ENCODE measurements around the gene HADHA. TPM values are rescaled to one million over a fixed set of nuclear protein-coding genes. Genes with fewer than 3 reads are reported as not detected.

Gene HADHA
- total RNA-seq, 1 experiment from 2014 or later = 101 TPM

- H2AFZ ChIP-seq (ENCODE audit: low read depth, low read length, poor library complexity, severe bottlenecking) = no peak overlapping the region
- intact Hi-C loops (cut with micrococcal nuclease) = no loop called here
- H3K79me2 ChIP-seq (ENCODE audit: insufficient read depth, low read length) = no peaks in the 10 kb centered on the region
- H3K9me2 ChIP-seq (ENCODE audit: insufficient read depth) = no peaks in the 10 kb centered on the region
- POLR2A ChIA-PET = no interaction called here
- H3K9ac ChIP-seq (ENCODE audit: low read length) = no peak overlapping the region
- H3K9me3 ChIP-seq (ENCODE audit: control insufficient read depth in 1 of 2, insufficient read depth in 1 of 2, low read depth in 1 of 2, low read length in 2 of 2) = 0 out of 4 replicates have a peak, but pooled peaks cover 0 to 4% of the 10 kb centered on the region in 2 experiments
- H4K20me1 ChIP-seq (ENCODE audit: insufficient read depth) = no peaks in the 10 kb centered on the region
- H3K4me3 ChIP-seq (replicated peaks in 1 of 2; ENCODE audit: low read depth in 1 of 2, low read length in 2 of 2) = no peak overlapping the region
- H3K27ac ChIP-seq (ENCODE audit: low read depth, low read length) = no peak overlapping the region
- TF ChIP-seq EGR1 (IDR thresholded peaks at IDR 0.05; ENCODE audit: low read depth) (no peak), POLR2AphosphoS5 (IDR thresholded peaks at IDR 0.05; ENCODE audit: low read depth, low read length) (no peak), JUND (IDR thresholded peaks at IDR 0.05) (no peak), ATF3 (IDR thresholded peaks at IDR 0.05) (no peak), CEBPB (IDR thresholded peaks at IDR 0.05; ENCODE audit: low read depth) (no peak), SRF (IDR thresholded peaks at IDR 0.05; ENCODE audit: low read depth) (no peak), REST (IDR thresholded peaks at IDR 0.05; ENCODE audit: low read depth) (no peak), CTCF (IDR thresholded peaks at IDR 0.05 in 2 of 3, conservative IDR thresholded peaks at IDR 0.05 in 1 of 3; ENCODE audit: borderline replicate concordance in 1 of 3, insufficient read depth in 1 of 3, low read depth in 2 of 3, low read length in 2 of 3) (no peak), CBX3 (IDR thresholded peaks at IDR 0.05; ENCODE audit: low read depth) (no peak), TCF7L2 (IDR thresholded peaks at IDR 0.05; ENCODE audit: borderline replicate concordance, extremely low read depth, insufficient read depth, insufficient read length) (no peak), ZFX (IDR thresholded peaks at IDR 0.05) (no peak), ZNF274 (IDR thresholded peaks at IDR 0.05; ENCODE audit: low read depth, low read length) (no peak), ELF1 (IDR thresholded peaks at IDR 0.05; ENCODE audit: borderline replicate concordance, low read depth) (no peak)
- RAD21 ChIA-PET (ENCODE audit: low non-redundant PET in 1 of 2, low total read pairs in 2 of 2, uncharacterized antibody in 2 of 2, unreplicated experiment in 2 of 2) = no interaction called here
- H3K36me3 ChIP-seq (ENCODE audit: control insufficient read depth in 1 of 2, insufficient read depth in 2 of 2, low read length in 2 of 2) = peaks cover 10 to 20% of the 10 kb centered on the region in 2 experiments; a peak in 3 of 4 replicates
- CTCF ChIA-PET = no interaction called here
- ATAC-seq = no peak
- no TSS peak for BruUV-seq (replicated peaks)
- H3K4me1 ChIP-seq (ENCODE audit: control insufficient read depth in 1 of 2, insufficient read depth in 2 of 2, low read length in 2 of 2) = no peaks in the 10 kb centered on the region
- DNase-seq (ENCODE audit: low read depth, low spot score) = no peak
- no peaks in the 10 kb centered on the region for H3K27me3 ChIP-seq (ENCODE audit: insufficient read depth, low read length)
- no peak overlapping the region for H3K4me2 ChIP-seq (ENCODE audit: low read length)
Measured at GRCh38 chr2:26216587-26216986, 27.8 kb downstream of the HADHA start.

Measured in HCT116 (cell line).